Aorta (tissue), 5 donors: ENCODE results near the gene CCNT1. TPM values are rescaled to one million over a fixed set of nuclear protein-coding genes. Genes with fewer than 3 reads are reported as not detected.
"Not testable (repeated sequence)": the region's sequence is repeated elsewhere in the genome, so short reads cannot be mapped to it uniquely, and the experiment has no call there.

Experiments
- ATAC-seq: fragments of 200-7000 bp; cut with Tn5 transposase; one replicate; pipeline ENCODE4 v1.9.1; 2022; ENCODE audit warnings: moderate library complexity; ENCODE audit not compliant: low FRiP score
- DNase-seq, 2 donors: peaks; one replicate each; pipeline ENCODE4 v3.0.0-alpha.2; 2020
- H3K27ac ChIP-seq, 2 donors: one replicate each; pipeline ENCODE4 v1.5.1; 2013; ENCODE audit warnings: low read length in 2 of 2, mild to moderate bottlenecking in 2 of 2, moderate library complexity in 2 of 2, control low read depth in 1 of 2, inconsistent platforms in 1 of 2, low read depth in 1 of 2
- H3K27me3 ChIP-seq, 2 donors: one replicate each; pipeline ENCODE4 v1.6.1; 2013; ENCODE audit warnings: control low read depth in 1 of 2, low read length in 1 of 2, mild to moderate bottlenecking in 1 of 2, moderate library complexity in 1 of 2; ENCODE audit not compliant: insufficient read depth in 2 of 2, control insufficient read depth in 1 of 2
- H3K36me3 ChIP-seq, 2 donors: one replicate each; pipeline ENCODE4 v1.6.1; 2013; ENCODE audit warnings: control low read depth in 1 of 2, low read length in 1 of 2, mild to moderate bottlenecking in 1 of 2; ENCODE audit not compliant: insufficient read depth in 2 of 2, control insufficient read depth in 1 of 2
- H3K4me1 ChIP-seq, 2 donors: one replicate each; pipeline ENCODE4 v1.6.1; 2013; ENCODE audit warnings: low read length in 2 of 2, control low read depth in 1 of 2, mild to moderate bottlenecking in 1 of 2, moderate library complexity in 1 of 2; ENCODE audit not compliant: insufficient read depth in 2 of 2, control insufficient read depth in 1 of 2
- H3K4me3 ChIP-seq, 2 donors: one replicate each; pipeline ENCODE4 v1.5.1; 2013; ENCODE audit warnings: low read length in 2 of 2, control low read depth in 1 of 2, mild to moderate bottlenecking in 1 of 2
- H3K9me3 ChIP-seq: one replicate; pipeline ENCODE4 v1.6.1; 2013; ENCODE audit warnings: mild to moderate bottlenecking, low read length; ENCODE audit not compliant: control insufficient read depth
- WGBS, 2 donors: extraction: QIAGEN DNeasy Blood & Tissue Kit; methylation state at CpG; one replicate each; pipeline ENCODE4 v1.1.7; 2013; 5-methylcytosine and 5-hydroxymethylcytosine counted together
- intact Hi-C, 2 donors: fragments of 100-400 bp; cut with DNase I; formaldehyde crosslinking; loops; one replicate each; pipeline versions ENCODE4 v1.14.2 to v1.15.0; 2022
- polyA plus RNA-seq, 2 donors: library from polyadenylated mRNA; stranded (reverse); fragments of 200-250 nt; gene quantifications; one replicate each; pipeline ENCODE4 v1.2.3, GENCODE V29; 2013
- total RNA-seq, 2 donors: library from RNA; stranded (reverse); fragmentation: NEBNext Ultra II Directional; extraction: Animal tissue kit (Norgen Biotek cat#: 25700); gene quantifications; one replicate each; pipeline ENCODE4 v1.2.1, GENCODE V29; 2021
- donor health status: healthy with polysubstance abuse.
- donor health status: Bipolar disorder and iron deficiency.
- donor health status: DM: no; HTN: no; CAD: no.
- donor health status: DM: no; HTN: no; CAD: no.
- donor health status: DM: yes; HTN: yes; CAD: no.

The CCNT1 gene
- total and polyA plus RNA-seq, 4 donors: 3.9 to 42.0 (median 22.1) TPM

- H3K27me3 ChIP-seq, DNase-seq, H3K9me3 ChIP-seq, intact Hi-C loops, ATAC-seq, H3K4me3 ChIP-seq, H3K27ac ChIP-seq, H3K4me1 ChIP-seq: not testable (repeated sequence)
- WGBS, 2 donors: 97 to 98% methylated on average over 7 of the region's 7 CpGs
- peaks cover 6 to 11% of the 10 kb centered on the region in 2 donors for H3K36me3 ChIP-seq
Measured at GRCh38 chr12:48698822-48699221, 17.7 kb downstream of the CCNT1 start.

GRCh38 chr12:48696626-48697025 lies 19.9 kb downstream of the CCNT1 start:
- H3K4me3 ChIP-seq: no peak overlapping the region
- 94% methylated on average over 5 of the region's 5 CpGs for WGBS, 2 donors
- peaks cover 12 to 15% of the 10 kb centered on the region in 2 donors for H3K36me3 ChIP-seq
- no peak overlapping the region for H3K27ac ChIP-seq
- ATAC-seq: no peak
- DNase-seq: no peak
- H3K4me1 ChIP-seq: peaks cover 0 to 2% of the 10 kb centered on the region in 2 donors
- intact Hi-C loops: no loop called here
- no peaks in the 10 kb centered on the region for H3K9me3 ChIP-seq
- no peaks in the 10 kb centered on the region for H3K27me3 ChIP-seq

- no peak overlapping the region for H3K27ac ChIP-seq
- DNase-seq: no peak
- H3K4me3 ChIP-seq: no peak overlapping the region
- intact Hi-C loops: no loop called here
- no peaks in the 10 kb centered on the region for H3K27me3 ChIP-seq
- ATAC-seq: no peak
- H3K4me1 ChIP-seq: peaks cover 0 to 2% of the 10 kb centered on the region in 2 donors
- 90 to 93% methylated on average over 2 of the region's 2 CpGs for WGBS, 2 donors
- peaks cover 12 to 15% of the 10 kb centered on the region in 2 donors for H3K36me3 ChIP-seq
- no peaks in the 10 kb centered on the region for H3K9me3 ChIP-seq
Measured at GRCh38 chr12:48695859-48696258, 20.6 kb downstream of the CCNT1 start.

GRCh38 chr12:48694038-48694437 lies 22.5 kb downstream of the CCNT1 start:
- DNase-seq (no peak), ATAC-seq (no peak)
- 96% methylated on average over 6 of the region's 6 CpGs for WGBS, 2 donors
- no peak overlapping the region for H3K4me3 ChIP-seq
- H3K27me3 ChIP-seq: no peaks in the 10 kb centered on the region
- no peaks in the 10 kb centered on the region for H3K9me3 ChIP-seq
- no peak overlapping the region for H3K27ac ChIP-seq
- intact Hi-C loops: no loop called here
- peaks cover 0 to 2% of the 10 kb centered on the region in 2 donors for H3K4me1 ChIP-seq
- peaks cover 13 to 15% of the 10 kb centered on the region in 2 donors for H3K36me3 ChIP-seq

- no peak for DNase-seq
- intact Hi-C loops: no loop called here
- H3K4me1 ChIP-seq: peaks cover 0 to 2% of the 10 kb centered on the region in 2 donors
- no peak overlapping the region for H3K4me3 ChIP-seq
- WGBS, 2 donors: 91 to 92% methylated on average over 6 of the region's 6 CpGs
- H3K27me3 ChIP-seq: no peaks in the 10 kb centered on the region
- H3K9me3 ChIP-seq: no peaks in the 10 kb centered on the region
- ATAC-seq: no peak
- peaks cover 13 to 15% of the 10 kb centered on the region in 2 donors for H3K36me3 ChIP-seq
- H3K27ac ChIP-seq: no peak overlapping the region
Measured at GRCh38 chr12:48693572-48693971, 22.9 kb downstream of the CCNT1 start.

GRCh38 chr12:48691826-48692487 lies 24.6 kb downstream of the CCNT1 start:
- no peak overlapping the region for H3K27ac ChIP-seq
- no peaks in the 10 kb centered on the region for H3K9me3 ChIP-seq
- peaks cover 0 to 2% of the 10 kb centered on the region in 2 donors for H3K4me1 ChIP-seq
- DNase-seq (no peak), ATAC-seq (no peak)
- H3K4me3 ChIP-seq: no peak overlapping the region
- intact Hi-C loops: no loop called here
- peaks cover 13 to 15% of the 10 kb centered on the region in 2 donors for H3K36me3 ChIP-seq
- WGBS, 2 donors: 42 to 45% methylated on average over 2 of the region's 2 CpGs
- no peaks in the 10 kb centered on the region for H3K27me3 ChIP-seq

- no peak for DNase-seq
- intact Hi-C loops: no loop called here
- peaks cover 0 to 2% of the 10 kb centered on the region in 2 donors for H3K4me1 ChIP-seq
- WGBS, 2 donors: 9 to 13% methylated on average over 4 of the region's 4 CpGs
- ATAC-seq: no peak
- H3K36me3 ChIP-seq: peaks cover 13 to 15% of the 10 kb centered on the region in 2 donors
- H3K27ac ChIP-seq: no peak overlapping the region
- no peaks in the 10 kb centered on the region for H3K9me3 ChIP-seq
- H3K27me3 ChIP-seq: no peaks in the 10 kb centered on the region
- no peak overlapping the region for H3K4me3 ChIP-seq
Measured at GRCh38 chr12:48690990-48691389, 25.5 kb downstream of the CCNT1 start.

- Histone ChIP-seq H3K9me3 (no peaks in the 10 kb centered on the region), H3K27ac (no peak overlapping the region), H3K27me3 (no peaks in the 10 kb centered on the region), H3K4me3 (no peak overlapping the region), H3K4me1 (peaks cover 0 to 2% of the 10 kb centered on the region in 2 donors), H3K36me3 (peaks cover 12% of the 10 kb centered on the region in 2 donors)
- intact Hi-C loops: no loop called here
- no peak for DNase-seq
- 73% methylated on average over 4 of the region's 4 CpGs for WGBS, 2 donors
- no peak for ATAC-seq
Measured at GRCh38 chr12:48690436-48690835, 26.1 kb downstream of the CCNT1 start.

- no peak overlapping the region for H3K4me3 ChIP-seq
- intact Hi-C loops: no loop called here
- 60 to 62% methylated on average over 1 of the region's 1 CpG for WGBS, 2 donors
- peaks cover 5 to 10% of the 10 kb centered on the region in 2 donors for H3K36me3 ChIP-seq
- no peaks in the 10 kb centered on the region for H3K9me3 ChIP-seq
- no peak overlapping the region for H3K27ac ChIP-seq
- DNase-seq (no peak), ATAC-seq (no peak)
- no peaks in the 10 kb centered on the region for H3K27me3 ChIP-seq
- H3K4me1 ChIP-seq: peaks cover 0 to 2% of the 10 kb centered on the region in 2 donors
Measured at GRCh38 chr12:48688836-48689235, 27.7 kb downstream of the CCNT1 start.
